Measurements from ENCODE around the gene MDC1.

The MDC1 gene

GRCh38 chr6:30747300-30747687 lies 30.2 kb upstream of the MDC1 start:
- TF ChIP-seq ZNF518A (tag by site-specific recombination; conservative IDR thresholded peaks at IDR 0.05; ENCODE audit: low read depth) (no peak), ZNF140 (tag by site-specific recombination; IDR thresholded peaks at IDR 0.05) (0 out of 2 replicates have a peak, but pooled peaks have one; percentile 3)
- no peaks in the 10 kb centered on the region for H3K9me3 ChIP-seq (ENCODE audit: control insufficient read depth, insufficient read depth, low read depth, low read length)
- ChIA-PET POLR2A (interaction anchor here (0.6 to 2.0 kb wide), 4 partner anchors 33 to 134 kb away, joined by 3 to 4 read pairs (median 3); no protein-coding TSS in a partner anchor), CTCF (interaction anchor here (0.6 to 2.2 kb wide), 7 partner anchors 10 to 613 kb away, joined by 3 to 15 read pairs (median 5); no protein-coding TSS in a partner anchor)
- H3K27ac ChIP-seq (ENCODE audit: extremely low read depth, low read depth, low read length): no peak overlapping the region
- no peaks in the 10 kb centered on the region for H3K36me3 ChIP-seq (ENCODE audit: control insufficient read depth in 2 of 2, insufficient read depth in 1 of 2, low read length in 2 of 2)
- no peak overlapping the region for H3K4me3 ChIP-seq (ENCODE audit: low read depth, low read length)
- peaks cover 9% of the 10 kb centered on the region for H3K4me1 ChIP-seq (ENCODE audit: control insufficient read depth, insufficient read depth, low read length)

GRCh38 chr6:30744054-30744805 lies 27.1 kb upstream of the MDC1 start, which contains the start of gene IER3:
TSS of gene IER3 (minus strand) at chr6:30744547. CDS start at chr6:30744518, 29 bp downstream.
- ChIA-PET POLR2A (interaction anchor here (0.7 to 4.0 kb wide), 33 partner anchors 8 to 170 kb away, joined by 3 to 84 read pairs (median 4); partner anchors contain the start of genes DDR1, MDC1, PPP1R10 and TUBB), CTCF (interaction anchor here (0.5 to 2.5 kb wide), 9 partner anchors 19 to 346 kb away, joined by 3 to 9 read pairs (median 4); no protein-coding TSS in a partner anchor)
- Histone ChIP-seq H3K4me3 (ENCODE audit: low read depth, low read length) (peak within 1 kb of the TSS; percentile 67), H3K4me1 (ENCODE audit: control insufficient read depth, insufficient read depth, low read length) (0 out of 2 replicates have a peak, but pooled peaks cover 2% of the 10 kb centered on the region), H3K9me3 (ENCODE audit: control insufficient read depth, insufficient read depth, low read depth, low read length) (no peaks in the 10 kb centered on the region), H3K27ac (ENCODE audit: extremely low read depth, low read depth, low read length) (peak within 1 kb of the TSS; percentile 94), H3K36me3 (ENCODE audit: control insufficient read depth in 2 of 2, insufficient read depth in 1 of 2, low read length in 2 of 2) (peaks cover 16 to 23% of the 10 kb centered on the region in 2 experiments; a peak in 2 of 3 replicates)
- TF ChIP-seq KLF9 (tag by site-specific recombination; IDR thresholded peaks at IDR 0.05; ENCODE audit: low read depth) (peak; percentile 74), PRDM10 (tag by site-specific recombination; IDR thresholded peaks at IDR 0.05) (peak; percentile 69; the same call in 1 of the 2 replicates), EGR2 (tag by site-specific recombination; IDR thresholded peaks at IDR 0.05; ENCODE audit: low read depth) (peak; percentile 87), ZNF561 (tag by site-specific recombination; IDR thresholded peaks at IDR 0.05; ENCODE audit: borderline replicate concordance) (peak; percentile 99), ZNF202 (tag by site-specific recombination; IDR thresholded peaks at IDR 0.05; ENCODE audit: borderline replicate concordance) (no peak), ZXDB (tag by site-specific recombination; IDR thresholded peaks at IDR 0.05) (peak; percentile 76), GLI4 (tag by site-specific recombination; IDR thresholded peaks at IDR 0.05) (peak; percentile 25; the same call in 1 of the 2 replicates), ZNF37A (tag by site-specific recombination; IDR thresholded peaks at IDR 0.05) (no peak), ZNF169 (tag by site-specific recombination; IDR thresholded peaks at IDR 0.05) (no peak), ATF2 (tag by site-specific recombination; IDR thresholded peaks at IDR 0.05; ENCODE audit: low read depth) (no peak), ZFP3 (tag by site-specific recombination; IDR thresholded peaks at IDR 0.05; ENCODE audit: low read depth) (no peak), FEZF1 (tag by site-specific recombination; IDR thresholded peaks at IDR 0.05) (0 out of 2 replicates have a peak, but pooled peaks have one; percentile 8), ZFHX2 (tag by site-specific recombination; conservative IDR thresholded peaks at IDR 0.05) (peak; percentile 91), CTCF (tag by site-specific recombination; IDR thresholded peaks at IDR 0.05) (peak; percentile 86), ZNF184 (tag by site-specific recombination; IDR thresholded peaks at IDR 0.05) (0 out of 2 replicates have a peak, but pooled peaks have one; percentile 33), BCL6B (tag by site-specific recombination; IDR thresholded peaks at IDR 0.05) (no peak), SP7 (tag by site-specific recombination; IDR thresholded peaks at IDR 0.05) (peak; percentile 78)
